ENCODE results near the gene PKN2.
A peak's percentile ranks its signal among the peaks of the same experiment; 100 is the strongest.

The PKN2 gene

GRCh38 chr1:88684482-88685258, 597 bp downstream of the PKN2 start (continued):
- TF ChIP-seq KLF17 (tag by site-specific recombination; IDR thresholded peaks at IDR 0.05) (peak; percentile 21; the same call in 1 of the 2 replicates), ZBTB26 (tag by site-specific recombination; optimal IDR thresholded peaks at IDR 0.05) (peak; percentile 56), BCL11B (tag by site-specific recombination; IDR thresholded peaks at IDR 0.05; ENCODE audit: low read depth) (no peak), ZSCAN4 (tag by site-specific recombination; IDR thresholded peaks at IDR 0.05) (no peak), SP3 (tag by site-specific recombination; IDR thresholded peaks at IDR 0.05) (0 out of 2 replicates have a peak, but pooled peaks have one; percentile 18), ZNF211 (tag by site-specific recombination; IDR thresholded peaks at IDR 0.05; ENCODE audit: low read depth) (no peak), SCRT1 (tag by site-specific recombination; IDR thresholded peaks at IDR 0.05; ENCODE audit: borderline replicate concordance) (no peak), GLI4 (tag by site-specific recombination; IDR thresholded peaks at IDR 0.05) (no peak), KLF9 (tag by site-specific recombination; IDR thresholded peaks at IDR 0.05; ENCODE audit: low read depth) (peak; percentile 70), GLIS2 (tag by site-specific recombination; IDR thresholded peaks at IDR 0.05) (peak; percentile 81), ZBTB8A (tag by site-specific recombination; IDR thresholded peaks at IDR 0.05) (0 out of 2 replicates have a peak, but pooled peaks have one; percentile 14), KLF1 (tag by site-specific recombination; IDR thresholded peaks at IDR 0.05) (peak; percentile 63), ZNF341 (tag by site-specific recombination; IDR thresholded peaks at IDR 0.05; ENCODE audit: low read depth) (peak; percentile 83), ZNF777 (tag by site-specific recombination; IDR thresholded peaks at IDR 0.05; ENCODE audit: borderline replicate concordance) (peak; percentile 82; the same call in 1 of the 2 replicates), ZNF530 (tag by site-specific recombination; IDR thresholded peaks at IDR 0.05; ENCODE audit: low read depth) (no peak), ZNF433 (tag by site-specific recombination; IDR thresholded peaks at IDR 0.05; ENCODE audit: low read depth) (no peak), ZFP41 (tag by site-specific recombination; IDR thresholded peaks at IDR 0.05; ENCODE audit: borderline replicate concordance) (no peak), ZSCAN30 (tag by site-specific recombination; IDR thresholded peaks at IDR 0.05) (peak; percentile 62; the same call in 1 of the 2 replicates), ZNF600 (tag by site-specific recombination; IDR thresholded peaks at IDR 0.05) (peak; percentile 91), ZEB2 (tag by site-specific recombination; IDR thresholded peaks at IDR 0.05) (peak; percentile 74; the same call in 1 of the 2 replicates), REPIN1 (tag by site-specific recombination; IDR thresholded peaks at IDR 0.05; ENCODE audit: low read depth) (no peak), IKZF3 (tag by site-specific recombination; IDR thresholded peaks at IDR 0.05) (peak; percentile 91), KLF16 (tag by site-specific recombination; IDR thresholded peaks at IDR 0.05) (peak; percentile 26; the same call in 1 of the 2 replicates), ZNF660 (tag by site-specific recombination; IDR thresholded peaks at IDR 0.05) (0 out of 2 replicates have a peak, but pooled peaks have one; percentile 14), ZNF610 (tag by site-specific recombination; IDR thresholded peaks at IDR 0.05; ENCODE audit: borderline replicate concordance) (peak; percentile 99), YY1 (tag by site-specific recombination; IDR thresholded peaks at IDR 0.05) (peak; percentile 62), ZNF121 (tag by site-specific recombination; IDR thresholded peaks at IDR 0.05) (no peak)
- TF ChIP-seq, protein P1, sequence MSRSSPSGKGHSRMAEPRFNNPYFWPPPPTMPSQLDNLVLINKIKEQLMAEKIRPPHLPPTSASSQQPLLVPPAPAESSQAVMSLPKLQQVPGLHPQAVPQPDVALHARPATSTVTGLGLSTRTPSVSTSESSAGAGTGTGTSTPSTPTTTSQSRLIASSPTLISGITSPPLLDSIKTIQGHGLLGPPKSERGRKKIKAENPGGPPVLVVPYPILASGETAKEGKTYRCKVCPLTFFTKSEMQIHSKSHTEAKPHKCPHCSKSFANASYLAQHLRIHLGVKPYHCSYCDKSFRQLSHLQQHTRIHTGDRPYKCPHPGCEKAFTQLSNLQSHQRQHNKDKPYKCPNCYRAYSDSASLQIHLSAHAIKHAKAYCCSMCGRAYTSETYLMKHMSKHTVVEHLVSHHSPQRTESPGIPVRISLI (tag by site-specific recombination; IDR thresholded peaks at IDR 0.05) = peak; percentile 18; the same call in 1 of the 2 replicates
- TF ChIP-seq, protein P2, sequence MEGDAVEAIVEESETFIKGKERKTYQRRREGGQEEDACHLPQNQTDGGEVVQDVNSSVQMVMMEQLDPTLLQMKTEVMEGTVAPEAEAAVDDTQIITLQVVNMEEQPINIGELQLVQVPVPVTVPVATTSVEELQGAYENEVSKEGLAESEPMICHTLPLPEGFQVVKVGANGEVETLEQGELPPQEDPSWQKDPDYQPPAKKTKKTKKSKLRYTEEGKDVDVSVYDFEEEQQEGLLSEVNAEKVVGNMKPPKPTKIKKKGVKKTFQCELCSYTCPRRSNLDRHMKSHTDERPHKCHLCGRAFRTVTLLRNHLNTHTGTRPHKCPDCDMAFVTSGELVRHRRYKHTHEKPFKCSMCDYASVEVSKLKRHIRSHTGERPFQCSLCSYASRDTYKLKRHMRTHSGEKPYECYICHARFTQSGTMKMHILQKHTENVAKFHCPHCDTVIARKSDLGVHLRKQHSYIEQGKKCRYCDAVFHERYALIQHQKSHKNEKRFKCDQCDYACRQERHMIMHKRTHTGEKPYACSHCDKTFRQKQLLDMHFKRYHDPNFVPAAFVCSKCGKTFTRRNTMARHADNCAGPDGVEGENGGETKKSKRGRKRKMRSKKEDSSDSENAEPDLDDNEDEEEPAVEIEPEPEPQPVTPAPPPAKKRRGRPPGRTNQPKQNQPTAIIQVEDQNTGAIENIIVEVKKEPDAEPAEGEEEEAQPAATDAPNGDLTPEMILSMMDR (tag by site-specific recombination; IDR thresholded peaks at IDR 0.05) = peak; percentile 86
- TF ChIP-seq, protein P3, sequence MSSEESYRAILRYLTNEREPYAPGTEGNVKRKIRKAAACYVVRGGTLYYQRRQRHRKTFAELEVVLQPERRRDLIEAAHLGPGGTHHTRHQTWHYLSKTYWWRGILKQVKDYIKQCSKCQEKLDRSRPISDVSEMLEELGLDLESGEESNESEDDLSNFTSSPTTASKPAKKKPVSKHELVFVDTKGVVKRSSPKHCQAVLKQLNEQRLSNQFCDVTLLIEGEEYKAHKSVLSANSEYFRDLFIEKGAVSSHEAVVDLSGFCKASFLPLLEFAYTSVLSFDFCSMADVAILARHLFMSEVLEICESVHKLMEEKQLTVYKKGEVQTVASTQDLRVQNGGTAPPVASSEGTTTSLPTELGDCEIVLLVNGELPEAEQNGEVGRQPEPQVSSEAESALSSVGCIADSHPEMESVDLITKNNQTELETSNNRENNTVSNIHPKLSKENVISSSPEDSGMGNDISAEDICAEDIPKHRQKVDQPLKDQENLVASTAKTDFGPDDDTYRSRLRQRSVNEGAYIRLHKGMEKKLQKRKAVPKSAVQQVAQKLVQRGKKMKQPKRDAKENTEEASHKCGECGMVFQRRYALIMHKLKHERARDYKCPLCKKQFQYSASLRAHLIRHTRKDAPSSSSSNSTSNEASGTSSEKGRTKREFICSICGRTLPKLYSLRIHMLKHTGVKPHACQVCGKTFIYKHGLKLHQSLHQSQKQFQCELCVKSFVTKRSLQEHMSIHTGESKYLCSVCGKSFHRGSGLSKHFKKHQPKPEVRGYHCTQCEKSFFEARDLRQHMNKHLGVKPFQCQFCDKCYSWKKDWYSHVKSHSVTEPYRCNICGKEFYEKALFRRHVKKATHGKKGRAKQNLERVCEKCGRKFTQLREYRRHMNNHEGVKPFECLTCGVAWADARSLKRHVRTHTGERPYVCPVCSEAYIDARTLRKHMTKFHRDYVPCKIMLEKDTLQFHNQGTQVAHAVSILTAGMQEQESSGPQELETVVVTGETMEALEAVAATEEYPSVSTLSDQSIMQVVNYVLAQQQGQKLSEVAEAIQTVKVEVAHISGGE (tag by site-specific recombination; conservative IDR thresholded peaks at IDR 0.05; ENCODE audit: low read depth) = peak; percentile 97

Data from HEK293 (cell line).